Measurements from ENCODE around the gene RIPK4.
"Not testable (repeated sequence)": the region's sequence is repeated elsewhere in the genome, so short reads cannot be mapped to it uniquely, and the experiment has no call there.

The RIPK4 gene

DNA sequence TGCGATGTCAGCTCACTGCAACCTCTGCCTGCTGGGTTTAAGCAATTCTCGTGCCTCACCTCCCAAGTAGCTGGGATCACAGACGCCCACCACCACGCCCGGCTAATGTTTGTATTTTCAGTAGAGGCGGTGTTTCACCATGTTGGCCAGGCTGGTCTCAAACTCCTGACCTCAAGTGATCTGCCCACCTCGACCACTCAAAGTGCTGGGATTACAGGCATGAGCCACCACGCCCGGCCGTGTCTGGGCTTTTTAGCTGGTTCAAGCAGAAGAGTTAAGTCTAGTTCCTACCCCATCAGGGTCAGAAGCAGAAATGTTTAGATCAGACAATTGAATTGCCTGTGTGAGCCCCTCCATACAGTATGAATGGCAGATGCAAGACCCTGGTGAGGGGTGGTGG lies 27.7 kb upstream of the RIPK4 start:
- no peak for DNase-seq (ENCODE audit: low spot score)

DNA sequence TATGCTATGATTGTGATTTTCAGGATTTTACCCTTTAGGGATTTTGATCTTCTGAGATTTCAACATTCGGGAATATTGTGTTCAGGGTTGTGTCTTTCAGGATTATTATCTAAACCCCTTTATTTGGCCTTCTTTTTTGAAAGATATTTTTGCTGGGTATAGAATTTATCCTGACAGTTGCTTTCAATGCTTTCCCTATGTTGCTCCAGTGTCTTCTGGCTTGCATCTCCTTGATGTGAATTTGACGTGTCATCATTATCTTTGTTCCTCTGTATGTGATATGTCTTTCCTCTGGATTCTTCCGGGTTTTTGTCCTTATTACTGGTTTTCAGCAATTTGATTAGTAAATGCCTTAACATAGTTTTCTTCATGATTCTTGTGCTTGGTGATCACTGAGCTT lies 25.9 kb upstream of the RIPK4 start:
- DNase-seq (ENCODE audit: low spot score) = no peak

- no peak for DNase-seq (ENCODE audit: low spot score)
Measured at GRCh38 chr21:41786509-41786987, 19.7 kb upstream of the RIPK4 start.

DNA sequence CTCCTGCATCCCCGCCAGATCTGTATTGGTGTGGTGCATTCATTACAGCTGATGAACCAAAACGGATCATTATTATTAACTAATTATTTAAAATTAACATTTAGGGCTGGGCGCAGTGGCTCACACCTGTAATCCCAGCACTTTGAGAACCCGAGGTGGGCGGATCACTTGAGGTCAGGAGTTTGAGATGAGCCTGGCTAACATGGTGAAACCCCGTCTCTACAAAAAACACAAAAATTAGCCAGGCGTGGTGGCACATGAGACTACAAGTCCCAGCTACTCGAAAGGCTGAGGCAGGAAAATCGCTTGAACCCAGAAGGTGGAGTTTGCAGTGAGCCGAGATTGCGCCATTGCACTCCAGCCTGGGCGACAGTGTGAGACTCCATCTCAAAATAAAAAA lies 18.4 kb upstream of the RIPK4 start:
- not testable (repeated sequence) for DNase-seq (ENCODE audit: low spot score)

GRCh38 chr21:41784456-41785102 lies 17.7 kb upstream of the RIPK4 start:
- no peak for DNase-seq (ENCODE audit: low spot score)

DNA sequence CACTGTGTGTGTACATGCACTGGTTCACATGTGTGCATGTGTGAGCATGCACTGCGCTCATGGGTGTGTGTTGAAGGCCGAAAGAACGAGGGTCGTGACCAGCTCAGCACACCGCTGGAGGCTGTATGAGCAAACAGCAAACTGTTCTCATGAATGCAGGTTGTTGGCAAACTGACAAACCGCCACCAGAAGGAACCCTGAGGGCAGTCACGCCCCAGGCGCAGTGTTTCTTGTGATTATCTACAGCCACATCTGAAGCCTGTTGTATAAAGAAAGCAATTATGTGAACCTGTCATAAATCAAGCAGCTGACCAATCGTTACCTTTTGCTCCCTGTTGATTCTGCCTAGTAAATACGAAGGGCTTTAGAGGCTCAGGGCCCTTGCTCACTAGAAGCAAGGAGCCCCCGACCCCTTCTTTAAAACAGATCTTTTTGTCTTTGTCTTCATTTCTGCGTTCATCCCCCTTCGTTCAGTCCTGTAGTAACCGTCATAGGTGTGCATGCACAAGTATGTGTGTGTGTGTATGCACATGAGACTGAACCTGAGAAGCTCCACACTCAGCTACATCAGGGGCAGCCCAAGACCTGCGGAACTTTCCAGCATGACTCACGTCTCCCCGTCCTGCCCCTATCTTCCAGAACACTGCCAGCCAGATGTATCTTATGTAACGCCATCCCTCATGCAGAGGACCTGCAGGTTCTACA lies 16.8 kb upstream of the RIPK4 start:
- DNase-seq (ENCODE audit: low spot score) = no peak

GRCh38 chr21:41781050-41781410 lies 14.2 kb upstream of the RIPK4 start:
- no peak for DNase-seq (ENCODE audit: low spot score)

GRCh38 chr21:41780337-41781049 lies 13.6 kb upstream of the RIPK4 start:
- DNase-seq (ENCODE audit: low spot score) = no peak

- DNase-seq (ENCODE audit: low spot score) = no peak
Measured at GRCh38 chr21:41779659-41780058, 12.8 kb upstream of the RIPK4 start.

DNA sequence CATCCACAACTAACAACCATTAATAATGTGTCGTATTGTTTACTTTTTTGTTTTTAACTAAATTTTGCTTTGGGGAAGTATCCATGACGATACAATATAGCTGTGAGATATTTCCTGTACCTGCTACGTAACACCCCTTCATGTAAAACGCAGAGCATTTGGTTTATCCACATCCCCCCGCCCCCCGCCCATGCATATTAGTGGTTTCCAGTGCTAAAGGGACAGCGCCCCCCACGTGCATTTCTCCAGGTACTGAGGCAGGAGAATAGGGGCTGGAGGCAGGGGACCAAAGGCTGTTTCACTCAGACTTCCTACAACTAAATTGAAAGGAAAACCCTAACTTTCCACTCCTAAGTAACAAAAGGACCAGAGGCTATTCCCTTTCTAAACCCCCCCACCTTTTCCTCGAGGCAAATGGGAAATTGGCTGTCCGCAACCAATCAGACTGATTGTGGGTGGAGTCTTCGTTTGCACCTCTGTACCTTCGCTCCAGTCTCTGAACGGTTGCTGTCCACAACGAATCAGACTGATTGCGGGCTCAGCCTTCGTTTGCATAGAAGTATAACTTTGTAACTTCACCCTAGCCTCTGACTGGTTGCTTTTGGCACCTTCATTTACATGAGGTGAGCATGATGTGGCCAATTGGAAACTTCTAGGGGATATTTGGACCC lies 12.2 kb upstream of the RIPK4 start:
- no peak for DNase-seq (ENCODE audit: low spot score)

GRCh38 chr21:41777951-41778815 lies 11.3 kb upstream of the RIPK4 start:
- no peak for DNase-seq (ENCODE audit: low spot score)

DNA sequence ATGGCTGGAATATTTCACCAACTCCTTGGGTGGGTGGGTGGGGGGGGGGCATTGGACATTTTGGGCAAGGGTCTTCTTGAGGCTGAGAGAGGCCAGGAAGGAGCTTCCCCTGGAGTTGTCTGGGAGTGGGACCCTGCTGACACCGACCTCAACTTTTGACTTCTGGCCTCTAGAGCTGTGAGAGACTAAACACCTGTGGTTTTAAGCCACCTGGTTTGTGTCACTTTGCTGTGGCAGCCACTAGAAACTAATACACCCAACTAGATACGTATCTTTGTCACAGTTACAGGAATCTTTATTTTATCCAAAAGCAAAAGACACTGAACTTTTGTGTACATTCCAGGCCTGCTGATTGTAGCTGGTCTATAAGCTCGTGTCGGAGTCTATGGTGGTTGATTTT lies 9.9 kb upstream of the RIPK4 start:
- DNase-seq (ENCODE audit: low spot score) = no peak

- no peak for DNase-seq (ENCODE audit: low spot score)
Measured at GRCh38 chr21:41775149-41775472, 8.3 kb upstream of the RIPK4 start.

DNA sequence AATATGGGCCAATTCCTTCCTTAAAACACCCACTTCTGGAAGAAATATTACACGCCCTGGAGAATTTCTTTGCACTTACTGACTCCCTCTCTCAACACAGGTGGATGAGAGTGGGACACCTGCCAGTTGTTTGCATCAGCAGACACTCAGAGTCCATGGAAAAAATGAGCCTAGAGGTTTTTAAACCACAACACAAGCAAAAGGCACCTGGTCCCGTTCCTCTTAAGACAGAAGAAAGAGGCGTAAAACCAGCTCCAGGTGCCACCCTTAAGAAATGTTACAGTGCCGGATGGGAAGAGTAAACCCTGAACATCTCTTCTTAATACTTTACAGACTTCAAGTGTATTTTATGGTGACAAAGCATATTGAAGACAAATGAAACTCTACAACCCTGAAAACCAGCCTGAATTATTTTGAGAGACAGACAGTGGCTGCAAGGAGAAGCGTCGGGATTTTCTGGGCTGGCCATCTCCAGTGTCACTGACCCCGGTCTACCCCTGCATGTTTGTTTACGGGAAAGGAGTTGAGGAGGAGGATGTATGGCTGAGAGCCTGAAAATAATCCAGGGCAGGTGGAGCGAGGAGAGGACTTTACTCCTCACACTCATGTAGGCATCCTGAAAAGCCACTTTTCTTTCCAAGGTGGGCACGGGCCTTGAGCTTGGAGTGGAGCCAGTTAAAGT lies 7.8 kb upstream of the RIPK4 start:
- no peak for DNase-seq (ENCODE audit: low spot score)

- no peak for DNase-seq (ENCODE audit: low spot score)
Measured at GRCh38 chr21:41772351-41773080, 5.7 kb upstream of the RIPK4 start.

- no peak for DNase-seq (ENCODE audit: low spot score)
Measured at GRCh38 chr21:41771625-41771945, 4.7 kb upstream of the RIPK4 start.

DNA sequence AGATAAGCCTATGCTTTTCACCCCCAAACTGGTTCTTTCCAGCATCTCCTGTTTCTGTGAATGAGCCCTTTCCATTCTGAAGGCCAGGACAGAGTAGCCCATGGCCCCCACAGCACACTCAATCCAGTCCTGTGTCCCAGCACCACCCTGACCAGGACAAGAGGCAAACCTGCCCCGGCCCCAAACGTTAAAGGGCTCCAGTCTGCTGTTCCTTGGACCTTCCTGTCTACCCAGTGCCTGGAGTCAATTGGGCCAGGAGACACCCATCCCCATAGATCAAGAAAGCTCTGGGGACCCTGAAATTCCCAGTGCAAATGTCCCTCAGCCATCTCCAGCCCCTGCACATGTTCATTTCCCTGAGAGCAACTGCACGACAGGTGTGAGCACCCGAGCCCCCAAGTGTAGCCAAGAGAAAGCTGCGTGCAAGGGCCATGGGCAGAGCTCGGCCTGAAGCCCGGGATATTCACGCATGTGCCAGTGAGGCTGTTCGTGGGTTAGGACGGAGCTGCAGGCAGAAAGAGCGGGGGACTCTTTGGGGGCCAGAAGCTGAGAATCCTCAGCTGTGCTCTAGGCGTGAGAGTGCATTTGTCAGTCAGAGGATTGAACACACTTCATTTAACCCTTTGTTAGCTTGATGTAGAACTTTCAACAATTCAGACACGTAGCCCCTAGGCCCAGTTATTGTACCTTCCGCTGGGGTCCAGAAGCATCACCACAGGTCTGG lies 4.2 kb upstream of the RIPK4 start:
- no peak for DNase-seq (ENCODE audit: low spot score)

DNA sequence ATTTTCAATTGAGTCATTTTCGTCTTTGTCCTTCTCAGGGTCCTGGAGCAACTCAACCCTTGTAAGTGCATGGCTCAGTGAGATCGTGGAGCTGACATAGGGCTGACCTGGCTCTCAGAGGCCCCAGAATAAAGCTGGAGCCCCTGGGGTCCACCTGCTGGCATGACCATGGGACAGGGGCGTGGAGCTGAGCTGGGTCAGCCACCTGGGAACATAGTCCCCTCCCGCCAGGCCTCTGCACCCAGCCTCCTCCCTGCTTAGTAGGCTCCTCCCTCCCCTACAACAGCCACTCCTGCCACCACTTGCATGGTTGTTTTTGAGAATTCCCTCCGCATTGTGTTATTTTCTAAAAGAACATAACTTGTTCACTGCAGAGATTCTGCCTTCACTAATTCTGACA lies 3.1 kb upstream of the RIPK4 start:
- DNase-seq (ENCODE audit: low spot score) = no peak

DNA sequence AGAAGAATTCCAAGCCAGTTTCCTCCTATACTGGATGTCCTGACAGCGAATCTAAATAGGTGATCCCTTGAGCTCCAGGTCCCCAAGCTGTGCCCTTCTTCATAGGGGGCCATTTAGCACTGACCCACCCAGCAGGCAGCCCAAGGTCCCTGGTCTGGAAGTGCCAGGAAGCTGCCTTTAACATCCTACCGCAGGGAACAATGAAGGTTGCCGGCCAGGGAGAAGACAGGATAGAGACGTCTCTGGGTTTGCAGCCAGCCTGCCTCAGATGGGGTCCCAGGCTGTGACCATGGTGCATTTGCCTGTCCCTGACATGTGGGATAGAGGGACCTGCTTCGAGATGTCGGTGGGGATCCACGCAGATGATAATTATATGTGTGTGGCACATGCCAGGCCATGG lies 2.7 kb upstream of the RIPK4 start:
- DNase-seq (ENCODE audit: low spot score) = no peak

DNA sequence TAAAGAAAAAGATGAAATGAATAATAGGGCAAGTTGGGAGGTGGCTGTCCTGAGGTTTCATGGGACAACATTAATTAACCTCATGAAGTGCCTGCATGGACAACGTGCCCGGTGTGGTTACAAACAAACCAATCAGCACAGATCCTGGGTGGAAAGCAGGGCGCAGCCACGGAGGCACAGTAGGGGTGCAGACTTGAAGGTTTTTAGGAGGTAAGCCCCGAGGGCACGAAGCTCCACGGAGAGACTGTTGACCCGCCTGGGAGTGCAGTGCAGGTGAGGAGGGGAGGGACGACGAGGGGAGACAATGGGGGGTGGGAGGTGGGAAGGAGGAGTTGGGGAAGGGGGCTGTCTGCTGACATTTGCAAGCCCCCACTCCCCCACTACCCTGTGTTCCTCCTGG lies 2.3 kb upstream of the RIPK4 start:
- DNase-seq (ENCODE audit: low spot score) = no peak

Data from germinal center (tissue), 1 donor.